SH-SY5Y (cell line): ENCODE results near the gene CDC42SE1.

Experiments used
- GATA2 ChIP-seq: IDR thresholded peaks from 2 replicates; pipeline ENCODE4 v1.6.1; 2011; ENCODE audit warnings: mild to moderate bottlenecking, low read depth, low read length
- GATA3 ChIP-seq: IDR thresholded peaks from 2 replicates; pipeline ENCODE4 v1.6.1; 2011; ENCODE audit warnings: low read depth, mild to moderate bottlenecking, low read length, moderate library complexity

GRCh38 chr1:151008244-151009205 is 50.9 kb downstream of the CDC42SE1 start, which contains the start of gene PRUNE1:
- TF ChIP-seq GATA2: no peak
- TF ChIP-seq GATA3: no peak
